ENCODE data around the gene ROBO2. TPM values are rescaled to one million over a fixed set of nuclear protein-coding genes. Genes with fewer than 3 reads are reported as not detected.

The ROBO2 gene
- total and polyA plus RNA-seq, 7 donors, result 0.23 to 2.9 (median 0.38) TPM; not detected in 1

- intact Hi-C loops (cut with DNase I), result no loop called here
- Histone ChIP-seq H3K27me3 (no peaks in the 10 kb centered on the region), H3K36me3 (no peaks in the 10 kb centered on the region), H3K4me3 (no peak overlapping the region), H3K9me3 (no peaks in the 10 kb centered on the region), H3K4me1 (no peaks in the 10 kb centered on the region), H3K27ac (no peak overlapping the region)
- TF ChIP-seq POLR2A (IDR thresholded peaks at IDR 0.05) (no peak), EP300 (IDR thresholded peaks at IDR 0.05) (no peak), POLR2AphosphoS5 (IDR thresholded peaks at IDR 0.05) (no peak)
- TF ChIP-seq, protein P1, sequence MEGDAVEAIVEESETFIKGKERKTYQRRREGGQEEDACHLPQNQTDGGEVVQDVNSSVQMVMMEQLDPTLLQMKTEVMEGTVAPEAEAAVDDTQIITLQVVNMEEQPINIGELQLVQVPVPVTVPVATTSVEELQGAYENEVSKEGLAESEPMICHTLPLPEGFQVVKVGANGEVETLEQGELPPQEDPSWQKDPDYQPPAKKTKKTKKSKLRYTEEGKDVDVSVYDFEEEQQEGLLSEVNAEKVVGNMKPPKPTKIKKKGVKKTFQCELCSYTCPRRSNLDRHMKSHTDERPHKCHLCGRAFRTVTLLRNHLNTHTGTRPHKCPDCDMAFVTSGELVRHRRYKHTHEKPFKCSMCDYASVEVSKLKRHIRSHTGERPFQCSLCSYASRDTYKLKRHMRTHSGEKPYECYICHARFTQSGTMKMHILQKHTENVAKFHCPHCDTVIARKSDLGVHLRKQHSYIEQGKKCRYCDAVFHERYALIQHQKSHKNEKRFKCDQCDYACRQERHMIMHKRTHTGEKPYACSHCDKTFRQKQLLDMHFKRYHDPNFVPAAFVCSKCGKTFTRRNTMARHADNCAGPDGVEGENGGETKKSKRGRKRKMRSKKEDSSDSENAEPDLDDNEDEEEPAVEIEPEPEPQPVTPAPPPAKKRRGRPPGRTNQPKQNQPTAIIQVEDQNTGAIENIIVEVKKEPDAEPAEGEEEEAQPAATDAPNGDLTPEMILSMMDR (IDR thresholded peaks at IDR 0.05), result no peak
- WGBS, 2 donors, result 82 to 90% methylated on average over 6 of the region's 6 CpGs
- no peak for DNase-seq
Observed at GRCh38 chr3:77102951-77103769, 63.3 kb downstream of the ROBO2 start.

GRCh38 chr3:77122652-77123051 lies 82.8 kb downstream of the ROBO2 start:
- intact Hi-C loops (cut with DNase I), result no loop called here

DNA sequence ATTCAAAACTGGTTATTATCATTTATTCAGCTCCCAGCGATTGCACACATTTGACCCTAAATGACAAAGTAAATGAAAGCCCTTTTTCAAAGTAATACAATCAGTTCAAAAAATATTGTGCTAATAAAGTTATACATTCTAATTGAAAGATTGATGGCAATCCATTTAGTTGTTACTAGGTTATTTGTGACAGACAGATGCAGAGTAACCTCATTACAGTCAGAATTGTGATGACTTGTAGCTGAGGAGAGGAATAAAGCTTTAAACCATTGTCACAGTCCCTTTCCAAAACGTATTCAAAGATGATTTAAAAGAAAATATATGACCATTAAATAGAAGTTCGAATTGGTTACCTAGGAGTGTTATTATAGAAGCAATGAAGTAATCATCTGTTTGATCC lies 86.1 kb downstream of the ROBO2 start:
- H3K4me1 ChIP-seq, result no peaks in the 10 kb centered on the region
- H3K9me3 ChIP-seq, result no peaks in the 10 kb centered on the region
- no peak overlapping the region for H3K27ac ChIP-seq
- intact Hi-C loops (cut with DNase I), result no loop called here
- H3K4me3 ChIP-seq, result no peak overlapping the region
- no peak for DNase-seq
- no peaks in the 10 kb centered on the region for H3K27me3 ChIP-seq
- TF ChIP-seq POLR2AphosphoS5 (IDR thresholded peaks at IDR 0.05), result no peak
- no peak for TF ChIP-seq POLR2A (IDR thresholded peaks at IDR 0.05)
- TF ChIP-seq, protein P1 (IDR thresholded peaks at IDR 0.05), result no peak
- 57 to 68% methylated on average over 3 of the region's 3 CpGs for WGBS, 2 donors
- H3K36me3 ChIP-seq, result no peaks in the 10 kb centered on the region

More at GRCh38 chr3:77122652-77123051, 82.8 kb downstream of the ROBO2 start:
- Histone ChIP-seq H3K36me3 (no peaks in the 10 kb centered on the region), H3K9me3 (no peaks in the 10 kb centered on the region), H3K4me1 (no peaks in the 10 kb centered on the region), H3K27me3 (no peaks in the 10 kb centered on the region), H3K27ac (no peak overlapping the region), H3K4me3 (no peak overlapping the region)
- TF ChIP-seq POLR2AphosphoS5 (IDR thresholded peaks at IDR 0.05) (no peak), EP300 (IDR thresholded peaks at IDR 0.05) (no peak), POLR2A (IDR thresholded peaks at IDR 0.05) (no peak)
- TF ChIP-seq, protein P1 (IDR thresholded peaks at IDR 0.05), result no peak
- DNase-seq, result no peak
- WGBS, 2 donors, result 58 to 72% methylated on average over 2 of the region's 2 CpGs

- TF ChIP-seq POLR2A (IDR thresholded peaks at IDR 0.05) (no peak), EP300 (IDR thresholded peaks at IDR 0.05) (no peak), POLR2AphosphoS5 (IDR thresholded peaks at IDR 0.05) (no peak)
- TF ChIP-seq, protein P1 (IDR thresholded peaks at IDR 0.05), result no peak
- intact Hi-C loops (cut with DNase I), result no loop called here
- WGBS, 2 donors, result 83 to 84% methylated on average over 12 of the region's 12 CpGs
Observed at GRCh38 chr3:77134769-77135168, 94.9 kb downstream of the ROBO2 start.

More at GRCh38 chr3:77134769-77135168, 94.9 kb downstream of the ROBO2 start:
- no peaks in the 10 kb centered on the region for H3K27me3 ChIP-seq
- H3K27ac ChIP-seq, result no peak overlapping the region
- no peak overlapping the region for H3K4me3 ChIP-seq
- no peaks in the 10 kb centered on the region for H3K4me1 ChIP-seq
- no peaks in the 10 kb centered on the region for H3K36me3 ChIP-seq
- no peak for DNase-seq
- no peaks in the 10 kb centered on the region for H3K9me3 ChIP-seq
